RKO (cell line): ENCODE data around the gene SAMD8.
"Not testable (repeated sequence)": the region's sequence is repeated elsewhere in the genome, so short reads cannot be mapped to it uniquely, and the experiment has no call there.

Experiments
- DNase-seq: peaks from one replicate; pipeline ENCODE4 v3.0.0-alpha.2; 2016; ENCODE audit warnings: low spot score

Gene SAMD8

DNA sequence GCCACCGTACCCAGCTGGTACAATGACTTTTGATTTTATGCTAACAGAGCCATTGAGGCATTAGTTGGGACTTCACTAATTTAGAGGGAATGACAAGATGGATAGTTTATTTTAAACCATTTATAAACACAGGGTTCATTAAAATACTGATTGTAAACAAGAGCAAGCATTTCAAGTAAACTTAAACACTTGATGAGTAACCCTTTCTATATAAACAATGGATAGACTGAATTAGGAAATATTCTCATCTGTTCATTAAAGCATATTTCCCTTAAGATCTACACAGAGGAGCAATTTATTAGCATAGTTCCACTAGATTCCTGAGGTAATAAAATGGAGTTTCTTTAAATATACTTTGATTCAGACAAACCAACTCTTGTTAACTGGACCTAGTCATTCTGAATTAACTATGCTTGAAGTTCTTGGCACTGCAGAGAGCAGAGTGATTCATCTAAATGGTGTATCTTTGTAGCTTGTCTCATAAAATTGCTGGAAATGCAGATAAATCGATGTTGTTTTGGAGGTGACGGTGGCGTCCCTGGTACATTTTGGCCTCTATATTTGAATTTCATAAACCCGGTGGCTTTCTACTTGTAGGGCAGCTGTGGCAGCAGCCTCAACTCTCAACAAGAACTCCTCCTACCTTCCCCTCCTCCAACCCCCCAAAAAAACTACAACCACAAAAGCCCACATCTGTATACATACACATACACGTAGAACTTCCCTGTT is 83.7 kb downstream of the SAMD8 start:
- no peak for DNase-seq

DNA sequence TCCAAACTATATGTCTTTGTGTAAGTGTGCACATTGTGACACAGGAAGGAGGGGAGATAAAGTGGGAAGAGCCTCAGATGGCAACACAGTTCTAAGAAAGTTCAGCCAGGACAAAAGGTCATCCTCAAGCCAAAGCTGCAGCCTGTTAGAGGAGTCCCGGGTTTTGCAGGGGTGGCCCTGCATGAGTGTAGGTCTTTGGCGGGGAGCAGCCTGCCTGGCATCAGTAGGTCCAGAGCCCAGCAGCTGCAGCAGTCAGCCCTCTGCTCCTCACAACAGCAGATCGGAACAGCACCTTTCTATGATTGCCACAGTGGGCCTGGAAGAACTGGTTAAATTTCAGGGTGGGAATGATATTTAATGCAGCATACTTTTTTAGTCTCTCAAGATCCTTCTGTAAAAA is 85.6 kb downstream of the SAMD8 start:
- DNase-seq = no peak

GRCh38 chr10:75197906-75198305 is 86.5 kb downstream of the SAMD8 start:
- no peak for DNase-seq

DNA sequence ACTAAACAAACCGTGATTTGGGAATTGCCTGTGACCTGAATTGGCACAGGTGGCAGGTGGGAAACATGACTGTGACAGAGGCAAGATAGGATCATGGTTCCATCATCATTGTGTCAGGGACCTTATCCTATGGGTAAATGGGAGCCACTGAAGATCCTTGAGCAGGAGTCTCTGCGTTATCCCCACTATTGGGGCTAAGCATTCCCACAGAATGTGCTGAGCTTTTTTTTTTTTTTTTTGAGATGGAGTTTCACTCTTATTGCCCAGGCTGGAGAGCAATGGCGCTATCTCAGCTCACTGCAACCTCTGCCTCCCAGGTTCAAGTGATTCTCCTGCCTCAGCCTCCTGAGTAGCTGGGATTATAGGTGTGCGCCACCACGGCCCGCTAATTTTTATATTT is 88.5 kb downstream of the SAMD8 start:
- not testable (repeated sequence) for DNase-seq

- no peak for DNase-seq
These were observed 90.4 kb downstream of the SAMD8 start for GRCh38 chr10:75201793-75202307.

- DNase-seq = no peak
These were observed 91.0 kb downstream of the SAMD8 start for GRCh38 chr10:75202321-75203045.

GRCh38 chr10:75203046-75203620 is 91.7 kb downstream of the SAMD8 start:
- DNase-seq = not testable (repeated sequence)

DNA sequence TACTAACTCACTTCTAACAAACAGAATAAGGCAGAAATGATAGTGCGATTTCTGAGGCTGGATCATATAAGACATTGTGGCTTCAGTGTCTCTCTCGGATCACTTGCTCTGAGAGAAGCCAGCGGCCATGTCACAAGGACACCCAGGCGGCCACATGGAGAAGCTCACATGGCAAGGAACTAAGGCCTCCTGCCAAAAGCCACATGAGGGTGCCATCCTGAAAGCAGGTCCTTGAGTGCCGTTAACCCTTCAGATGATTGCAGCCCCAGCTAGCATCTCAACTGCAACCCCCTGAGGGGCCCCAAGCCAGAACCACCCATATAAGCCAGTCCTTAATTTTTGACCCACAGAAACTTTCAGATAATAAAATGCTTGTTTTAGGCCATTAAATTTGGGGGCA is 92.3 kb downstream of the SAMD8 start:
- no peak for DNase-seq

GRCh38 chr10:75205908-75206307 is 94.5 kb downstream of the SAMD8 start:
- no peak for DNase-seq

DNA sequence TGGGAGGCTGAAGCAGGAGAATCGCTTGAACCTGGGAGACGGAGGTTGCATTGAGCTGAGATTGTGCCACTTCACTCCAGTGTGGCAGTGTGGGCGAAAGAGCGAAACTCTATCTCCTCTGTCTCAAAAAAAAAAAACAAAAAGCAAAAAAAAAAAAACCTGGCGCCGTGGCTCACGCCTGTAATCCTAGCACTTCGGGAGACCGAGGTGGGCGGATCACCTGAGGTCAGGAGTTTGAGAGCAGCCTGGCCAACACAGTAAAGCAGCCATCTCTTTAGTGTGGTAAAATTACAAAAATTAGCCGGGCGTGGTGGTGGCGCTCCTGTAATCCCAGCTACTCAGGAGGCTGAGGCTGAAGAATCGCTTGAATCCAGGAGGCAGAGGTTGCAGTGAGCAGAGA is 95.2 kb downstream of the SAMD8 start:
- not testable (repeated sequence) for DNase-seq

DNA sequence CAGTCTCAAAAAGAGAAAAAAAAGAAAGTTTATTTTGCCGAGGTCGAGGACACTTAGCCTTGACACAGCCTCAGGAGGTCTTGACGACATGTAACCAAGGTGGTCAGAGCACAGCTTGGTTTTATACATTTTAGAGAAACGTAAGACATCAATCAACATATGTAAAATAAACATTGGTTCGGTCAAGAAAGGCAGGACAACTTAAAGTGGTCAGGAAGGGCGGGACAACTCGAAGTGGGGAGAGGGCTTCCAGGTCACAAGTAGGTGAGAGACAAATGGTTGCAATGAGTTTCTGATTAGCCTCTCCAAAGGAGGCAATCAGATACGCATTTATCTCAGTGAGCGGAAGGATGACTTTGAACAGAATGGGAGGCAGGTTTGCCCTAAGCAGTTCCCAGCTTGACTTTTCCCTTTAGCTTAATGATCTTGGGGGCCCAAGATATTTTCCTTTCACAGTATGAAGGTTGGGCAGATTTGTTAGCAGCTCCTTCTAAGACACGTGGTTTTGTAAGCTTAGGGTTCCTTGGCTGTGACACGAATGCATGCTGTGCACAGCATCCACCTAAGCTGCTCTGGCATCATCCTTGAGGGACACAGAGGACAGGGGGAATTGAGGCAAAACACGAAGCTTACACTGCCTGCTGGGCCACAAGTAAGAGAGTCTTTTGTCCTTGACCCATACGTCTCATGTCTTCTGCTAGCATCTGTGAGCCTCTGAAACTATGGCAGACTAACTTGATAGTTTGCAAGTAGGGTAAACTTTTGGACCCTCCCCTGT is 95.8 kb downstream of the SAMD8 start:
- DNase-seq = no peak

DNA sequence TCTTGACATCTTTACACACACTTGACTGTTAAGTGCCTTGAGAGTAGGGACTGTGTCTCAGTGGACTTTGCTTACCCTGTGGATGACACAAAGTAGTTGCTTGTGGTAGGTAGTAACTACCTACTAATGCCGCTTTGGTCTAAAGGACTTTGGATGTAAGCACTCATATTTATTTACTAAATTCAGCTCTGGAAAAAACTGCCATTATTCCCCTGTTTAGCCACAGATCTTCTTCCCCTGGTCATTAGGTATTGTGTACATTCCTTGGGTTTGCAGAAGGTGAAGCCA is 96.3 kb downstream of the SAMD8 start:
- no peak for DNase-seq

- DNase-seq = peak; percentile 41
These were observed 96.7 kb downstream of the SAMD8 start for GRCh38 chr10:75208181-75208580.

DNA sequence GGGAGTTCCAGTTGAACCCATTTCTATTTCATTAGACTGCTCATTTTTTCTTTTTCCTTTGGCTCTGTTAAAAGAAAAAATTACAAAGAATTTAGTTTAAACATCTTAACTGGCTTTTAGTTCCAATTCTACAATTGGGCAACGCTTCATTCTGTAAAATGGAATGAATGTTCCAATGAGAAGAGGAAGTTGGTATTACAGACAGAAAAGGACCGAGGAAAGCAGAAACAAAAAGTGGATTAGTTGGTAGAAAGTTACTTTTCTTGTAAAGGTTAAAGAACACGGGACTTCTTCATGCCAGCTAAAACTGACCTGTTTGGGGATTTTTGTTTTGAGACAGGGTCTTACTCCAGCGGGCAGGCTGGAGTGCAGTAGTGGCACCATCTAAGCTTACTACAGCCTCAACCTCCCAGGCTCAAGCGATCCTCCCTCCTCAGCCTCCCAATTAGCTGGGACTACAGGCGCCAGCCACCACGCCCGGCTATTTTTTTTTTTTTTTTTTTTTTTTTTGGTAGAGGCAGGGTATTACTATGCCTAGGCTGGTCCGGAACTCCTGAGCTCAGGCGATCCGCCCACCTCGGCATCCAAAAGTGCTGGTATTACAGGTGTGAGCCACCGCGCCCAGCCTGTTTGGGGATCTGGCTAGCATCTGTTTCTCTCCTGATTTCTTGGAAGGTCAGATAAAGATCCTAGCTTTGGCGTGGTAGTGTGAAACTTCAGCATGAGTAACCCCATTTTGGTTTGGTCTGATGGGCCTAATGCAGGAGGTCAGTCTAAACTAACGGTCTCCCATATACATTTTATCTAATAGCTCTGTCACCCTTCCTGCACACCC is 97.8 kb downstream of the SAMD8 start:
- peak; percentile 37 for DNase-seq

DNA sequence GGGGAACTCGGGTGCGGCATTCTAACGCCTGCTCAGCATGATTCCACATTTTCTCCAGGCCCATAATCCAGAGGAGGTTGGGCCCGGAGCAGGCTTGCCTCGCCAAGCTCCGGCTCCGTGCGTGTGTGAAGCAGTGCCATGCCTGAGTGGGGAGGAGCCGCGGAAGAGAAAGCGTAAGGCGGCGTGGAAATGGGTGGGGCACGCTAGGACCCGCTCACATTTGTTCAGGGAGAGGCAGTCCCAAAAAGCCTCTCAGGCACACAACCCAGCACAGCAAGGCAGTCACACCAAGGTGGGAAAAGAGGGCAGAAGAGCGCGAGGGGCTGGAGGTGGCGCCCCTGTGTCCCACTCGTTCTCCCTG is 98.4 kb downstream of the SAMD8 start:
- DNase-seq = peak; percentile 67

DNA sequence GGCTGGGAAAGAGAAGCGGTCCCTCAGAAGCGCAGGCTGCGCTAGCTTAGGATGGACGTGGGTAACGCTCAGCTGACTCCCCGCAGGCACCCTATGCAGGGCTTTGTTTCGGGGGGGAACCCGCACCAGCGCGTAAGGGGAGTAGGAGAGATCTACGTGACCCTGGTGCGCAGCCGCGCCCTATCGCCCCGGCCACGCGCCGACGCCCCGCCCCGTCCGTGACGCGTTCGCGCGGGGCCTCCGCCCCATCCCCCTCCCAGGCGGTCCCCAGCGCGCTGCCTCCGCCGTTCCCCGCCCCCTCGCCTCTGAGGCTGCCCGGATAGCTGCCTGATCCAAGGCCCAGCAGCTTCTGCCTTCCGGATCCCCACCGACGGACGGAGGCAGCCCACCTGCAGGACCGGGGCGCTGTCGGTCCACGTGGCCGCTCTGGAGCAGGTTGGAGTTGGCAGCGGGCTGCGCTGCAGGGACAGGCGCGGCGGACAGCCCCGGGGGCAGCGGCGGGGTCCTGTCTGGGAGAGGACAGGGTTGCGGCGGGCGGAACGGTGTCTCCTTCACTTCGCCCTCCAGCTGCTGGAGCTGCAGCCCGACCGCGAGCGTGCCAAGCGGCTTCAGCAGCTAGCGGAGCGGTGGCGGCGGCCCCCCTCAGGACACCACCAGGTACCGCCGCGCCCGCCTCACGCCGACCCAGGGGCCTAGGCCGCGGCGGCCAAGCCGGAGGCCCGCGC is 99.0 kb downstream of the SAMD8 start, which contains the start of gene VDAC2:
TSS of gene VDAC2 (plus strand) at position 515 of the 725 bp plus-strand sequence. CDS start 363 bp downstream, outside the sequence.
- DNase-seq = peak; percentile 87

DNA sequence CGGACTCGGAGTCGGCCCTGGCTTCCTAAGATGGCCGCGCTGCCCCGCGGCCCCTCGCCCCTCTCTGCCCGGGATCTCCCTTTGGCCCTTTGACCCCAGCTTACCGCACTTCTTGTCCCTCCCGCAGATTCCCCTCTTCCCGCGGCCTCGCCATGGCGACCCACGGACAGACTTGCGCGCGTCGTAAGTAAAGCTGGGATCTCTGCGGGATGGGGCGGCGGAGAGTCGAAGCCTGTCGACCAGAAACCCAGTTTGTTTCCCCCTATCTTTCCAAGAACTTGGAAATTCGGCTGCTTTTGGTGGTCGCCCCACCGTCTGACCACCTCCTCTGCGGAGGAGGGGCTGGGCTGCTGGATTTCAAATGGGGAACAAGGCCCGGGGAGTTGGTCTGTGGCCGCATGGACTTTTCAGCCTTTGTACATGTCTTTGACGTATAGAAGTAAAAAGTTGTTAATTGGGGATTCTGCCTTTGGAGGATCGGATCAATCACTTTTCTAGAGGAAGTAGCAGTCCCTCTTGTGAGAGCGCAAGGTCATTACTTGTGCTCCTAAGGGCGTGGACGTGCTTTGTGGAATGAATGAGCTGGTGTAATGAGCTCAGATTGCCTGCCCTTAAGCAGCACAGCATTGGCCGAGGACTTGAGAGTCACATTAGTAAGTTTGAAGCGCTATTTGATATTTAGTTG is 99.7 kb downstream of the SAMD8 start:
- peak; percentile 91 for DNase-seq

DNA sequence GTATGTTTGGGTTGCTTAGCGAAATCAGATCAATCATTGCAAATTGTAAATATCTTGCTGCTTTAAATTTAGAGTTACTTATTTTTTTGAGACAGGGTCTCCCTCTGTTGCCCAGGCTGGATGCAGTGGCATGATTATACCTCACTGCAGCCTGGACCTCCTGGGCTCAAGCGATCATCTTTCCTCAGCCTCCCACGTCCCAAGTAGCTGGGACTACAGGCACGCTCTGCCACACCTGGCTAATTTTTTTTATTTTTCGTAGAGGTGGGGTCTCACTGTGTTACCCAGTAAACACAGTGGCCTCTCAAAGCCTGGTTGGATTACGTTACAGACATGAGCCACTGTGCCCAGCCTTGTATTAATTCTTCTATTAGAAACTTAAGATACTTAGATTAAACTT is 100.9 kb downstream of the SAMD8 start:
- DNase-seq = no peak

- DNase-seq = no peak
These were observed 108.8 kb downstream of the SAMD8 start for GRCh38 chr10:75220274-75220673.

GRCh38 chr10:75221492-75221891 is 110.0 kb downstream of the SAMD8 start:
- DNase-seq = not testable (repeated sequence)
